Fibroblast of lung (primary cell): ENCODE data around the gene DBNL. TPM values are rescaled to one million over a fixed set of nuclear protein-coding genes. Genes with fewer than 3 reads are reported as not detected.
A peak's percentile ranks its signal among the peaks of the same experiment; 100 is the strongest.
"Not testable (repeated sequence)": the region's sequence is repeated elsewhere in the genome, so short reads cannot be mapped to it uniquely, and the experiment has no call there.

Source experiments
- DNase-seq, 2 donors: peaks; one replicate each; pipeline versions ENCODE4 v3.0.0 to v3.0.0-alpha.2; 2010; ENCODE audit warnings: low read depth in 2 of 2
- H2AFZ ChIP-seq: 2 replicates; pipeline ENCODE4 v1.5.1; 2012; ENCODE audit warnings: low read length, control low read depth, inconsistent platforms
- H3K27ac ChIP-seq: 2 replicates; pipeline ENCODE4 v1.5.1; 2011; ENCODE audit warnings: low read length, control low read depth; ENCODE audit not compliant: insufficient read depth
- H3K27me3 ChIP-seq: 2 replicates; pipeline ENCODE4 v1.5.1; 2011; ENCODE audit warnings: mild to moderate bottlenecking, low read length; ENCODE audit not compliant: control insufficient read depth, insufficient read depth
- H3K36me3 ChIP-seq: 2 replicates; pipeline ENCODE4 v1.5.1; 2011; ENCODE audit warnings: low read length; ENCODE audit not compliant: control insufficient read depth, insufficient read depth
- H3K4me1 ChIP-seq: 2 replicates; pipeline ENCODE4 v1.5.1; 2011; ENCODE audit warnings: low read length; ENCODE audit not compliant: control insufficient read depth, insufficient read depth; ENCODE audit errors: extremely low read depth
- H3K4me2 ChIP-seq: 2 replicates; pipeline ENCODE4 v1.5.1; 2011; ENCODE audit warnings: low read length, control low read depth; ENCODE audit not compliant: insufficient read depth; ENCODE audit errors: extremely low read depth
- H3K4me3 ChIP-seq, 4 experiments: fragments of 200-600 bp in 1 of 4; sonication (generic) in 1 of 4; replicated peaks in 1 of 4; 2 replicates each; pipeline ENCODE4 v1.5.1; 2011 to 2016; ENCODE audit warnings: low read length in 4 of 4, low read depth in 3 of 4, mild to moderate bottlenecking in 3 of 4, control low read depth in 2 of 4, inconsistent platforms in 1 of 4, mixed read lengths in 1 of 4; ENCODE audit not compliant: insufficient read depth in 1 of 4; ENCODE audit errors: control extremely low read depth in 1 of 4
- H3K79me2 ChIP-seq: 2 replicates; pipeline ENCODE4 v1.5.1; 2012; ENCODE audit warnings: mild to moderate bottlenecking, low read length, inconsistent platforms; ENCODE audit not compliant: control insufficient read depth, insufficient read depth
- H3K9ac ChIP-seq: 2 replicates; pipeline ENCODE4 v1.5.1; 2011; ENCODE audit warnings: mild to moderate bottlenecking, low read length, control low read depth; ENCODE audit not compliant: insufficient read depth
- H3K9me3 ChIP-seq: 2 replicates; pipeline ENCODE4 v1.5.1; 2012; ENCODE audit warnings: low read depth, low read length; ENCODE audit not compliant: control insufficient read depth, insufficient read depth
- H4K20me1 ChIP-seq: 2 replicates; pipeline ENCODE4 v1.5.1; 2011; ENCODE audit warnings: low read length; ENCODE audit not compliant: control insufficient read depth, insufficient read depth; ENCODE audit errors: extremely low read depth
- EZH2 ChIP-seq: IDR thresholded peaks from 2 replicates; pipeline ENCODE4 v1.5.1; 2012; ENCODE audit warnings: low read length, control low read depth, mild to moderate bottlenecking; ENCODE audit errors: missing control alignments
- polyA minus RNA-seq: library from RNA; depleted of rRNA, polyadenylated mRNA; stranded (reverse); fragments of >200 nt; gene quantifications from 2 replicates; pipeline ENCODE4 v1.2.3, GENCODE V29; 2011; ENCODE audit warnings: low replicate concordance
- polyA plus RNA-seq, 2 donors: library from polyadenylated mRNA; depleted of rRNA in 1 of 2; stranded (reverse) in 1 of 2; unstranded in 1 of 2; fragments of >200 nt; gene quantifications; 2 replicates each; pipeline ENCODE4 v1.2.1, GENCODE V29; 2011 to 2012; ENCODE audit warnings: missing spikeins in 1 of 2
- total RNA-seq: library from RNA; depleted of rRNA; stranded (reverse); fragments of >200 nt; gene quantifications from 2 replicates; pipeline ENCODE4 v1.2.1, GENCODE V29; 2014
- TF ChIP-seq, protein P1 (sequence below), 2 donors: IDR thresholded peaks in 1 of 2; conservative IDR thresholded peaks in 1 of 2; 1 replicate in 1 of 2; 2 replicates in 1 of 2; pipeline ENCODE4 v1.5.1; 2011 to 2012; ENCODE audit warnings: low read length in 2 of 2, control low read depth in 1 of 2, inconsistent platforms in 1 of 2, low read depth in 1 of 2, mild to moderate bottlenecking in 1 of 2

DBNL gene
- total RNA-seq (66.8 and 88.2 TPM in 2 replicates), polyA plus RNA-seq (86.4 and 115 TPM in 2 replicates), polyA minus RNA-seq (264 and 307 TPM in 2 replicates)
- polyA plus RNA-seq (2012), result 119 and 150 TPM in 2 replicates

- DNase-seq, result peak; percentile 79 to 84
- Histone ChIP-seq H3K4me3 (peak within 1 kb of the TSS; percentile 74 to 95 (median 88)), H3K36me3 (peaks cover 5% of the 10 kb centered on the region), H3K79me2 (peaks cover 42% of the 10 kb centered on the region), H2AFZ (peak within 1 kb of the TSS; percentile 69), H3K4me2 (peak within 1 kb of the TSS; percentile 100), H4K20me1 (no peaks in the 10 kb centered on the region), H3K4me1 (peaks cover 5% of the 10 kb centered on the region), H3K9ac (peak within 1 kb of the TSS; percentile 74), H3K9me3 (no peaks in the 10 kb centered on the region), H3K27ac (peak within 1 kb of the TSS; percentile 76), H3K27me3 (no peaks in the 10 kb centered on the region)
- TF ChIP-seq, protein P1, sequence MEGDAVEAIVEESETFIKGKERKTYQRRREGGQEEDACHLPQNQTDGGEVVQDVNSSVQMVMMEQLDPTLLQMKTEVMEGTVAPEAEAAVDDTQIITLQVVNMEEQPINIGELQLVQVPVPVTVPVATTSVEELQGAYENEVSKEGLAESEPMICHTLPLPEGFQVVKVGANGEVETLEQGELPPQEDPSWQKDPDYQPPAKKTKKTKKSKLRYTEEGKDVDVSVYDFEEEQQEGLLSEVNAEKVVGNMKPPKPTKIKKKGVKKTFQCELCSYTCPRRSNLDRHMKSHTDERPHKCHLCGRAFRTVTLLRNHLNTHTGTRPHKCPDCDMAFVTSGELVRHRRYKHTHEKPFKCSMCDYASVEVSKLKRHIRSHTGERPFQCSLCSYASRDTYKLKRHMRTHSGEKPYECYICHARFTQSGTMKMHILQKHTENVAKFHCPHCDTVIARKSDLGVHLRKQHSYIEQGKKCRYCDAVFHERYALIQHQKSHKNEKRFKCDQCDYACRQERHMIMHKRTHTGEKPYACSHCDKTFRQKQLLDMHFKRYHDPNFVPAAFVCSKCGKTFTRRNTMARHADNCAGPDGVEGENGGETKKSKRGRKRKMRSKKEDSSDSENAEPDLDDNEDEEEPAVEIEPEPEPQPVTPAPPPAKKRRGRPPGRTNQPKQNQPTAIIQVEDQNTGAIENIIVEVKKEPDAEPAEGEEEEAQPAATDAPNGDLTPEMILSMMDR (conservative IDR thresholded peaks at IDR 0.05 in 1 of 2, IDR thresholded peaks at IDR 0.05 in 1 of 2; ENCODE audit: low read depth in 1 of 2, low read length in 2 of 2), result no peak
- TF ChIP-seq EZH2, result no peak
Measured at GRCh38 chr7:44044315-44045225, at the start of gene DBNL. DBNL (plus strand) TSS chr7:44044702; CDS start chr7:44044738, 36 bp downstream.

DNA sequence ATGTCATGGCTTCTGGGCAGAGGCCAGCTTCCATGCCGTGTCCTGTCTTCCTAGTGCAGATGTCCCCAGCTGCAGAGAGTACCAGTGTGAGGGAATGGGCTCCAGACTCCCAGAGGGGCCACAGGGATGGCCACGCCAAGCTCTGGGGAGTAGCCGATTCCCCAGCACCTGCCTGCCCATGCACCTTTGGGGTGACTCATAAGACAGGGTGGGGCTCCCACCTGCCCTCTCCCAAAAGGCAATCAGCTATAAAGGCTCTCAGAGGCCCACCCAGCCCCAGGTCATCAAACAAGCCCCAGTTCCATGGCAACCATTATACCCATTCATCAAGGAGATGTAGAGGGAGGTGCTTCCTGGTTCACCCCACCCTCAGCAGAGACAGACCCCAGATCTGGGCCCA is 47.0 kb upstream of the DBNL start, which contains the start of gene SPDYE1:
Gene SPDYE1, plus strand, starts transcription at position 366 of the 400 bp plus-strand sequence. CDS start 2,053 bp downstream, outside the sequence.
- H4K20me1 ChIP-seq, H3K9me3 ChIP-seq, DNase-seq, H3K27ac ChIP-seq, H3K27me3 ChIP-seq, H3K4me2 ChIP-seq, H2AFZ ChIP-seq, H3K4me1 ChIP-seq, H3K36me3 ChIP-seq, H3K4me3 ChIP-seq, H3K9ac ChIP-seq, H3K79me2 ChIP-seq: not testable (repeated sequence)

DNA sequence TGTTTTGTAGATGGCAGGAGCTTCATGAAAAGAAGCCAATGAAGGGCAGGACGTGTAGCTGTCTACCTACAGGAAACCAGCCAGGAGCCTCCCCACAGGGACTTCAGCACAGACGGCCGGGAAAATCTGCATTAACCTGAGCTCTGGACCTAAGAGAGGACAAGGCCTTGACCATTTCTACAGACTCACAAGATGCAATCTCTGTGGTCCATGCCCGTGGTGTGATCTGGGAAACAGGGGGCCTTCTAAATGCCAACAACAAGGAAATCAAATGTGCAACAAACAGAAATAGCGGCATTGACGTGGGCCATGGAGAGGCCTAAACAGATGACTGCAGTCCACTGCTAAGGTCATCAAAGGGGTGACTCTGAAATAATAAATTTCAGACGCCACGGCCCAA is 32.4 kb upstream of the DBNL start:
- H3K27me3 ChIP-seq, H3K4me1 ChIP-seq, H3K27ac ChIP-seq, H3K4me2 ChIP-seq, H3K9me3 ChIP-seq, H4K20me1 ChIP-seq, DNase-seq, H3K36me3 ChIP-seq, H3K9ac ChIP-seq, H3K4me3 ChIP-seq, H3K79me2 ChIP-seq, H2AFZ ChIP-seq: not testable (repeated sequence)

DNA sequence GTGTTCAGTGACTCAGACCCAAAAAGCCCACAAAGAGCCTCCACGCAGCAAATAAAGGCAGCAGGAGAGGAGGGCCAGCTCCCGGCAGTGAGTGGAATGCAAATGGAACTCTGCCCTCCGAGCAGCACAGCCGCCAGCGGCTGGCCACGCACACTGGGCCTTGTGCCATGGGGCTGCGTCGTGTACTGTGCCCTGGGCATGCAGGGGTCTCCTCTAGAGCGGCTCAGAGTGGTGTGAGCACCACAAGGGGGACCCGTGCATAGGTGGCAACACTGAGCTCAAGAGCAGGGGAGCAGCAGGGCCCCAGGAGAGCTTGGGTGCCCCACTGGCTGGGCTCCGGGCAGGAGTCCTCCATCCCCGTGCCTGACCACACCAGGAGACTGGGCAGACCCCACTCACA is 29.4 kb upstream of the DBNL start:
- not testable (repeated sequence) for H3K79me2 ChIP-seq, H2AFZ ChIP-seq, H4K20me1 ChIP-seq, H3K27ac ChIP-seq, H3K36me3 ChIP-seq, H3K9me3 ChIP-seq, H3K9ac ChIP-seq, H3K27me3 ChIP-seq, H3K4me1 ChIP-seq, H3K4me3 ChIP-seq, H3K4me2 ChIP-seq
- peak in 1 of 2 donors; percentile 27 for DNase-seq
